Breast epithelium (tissue), 4 donors: ENCODE data around the gene RERE. TPM values are rescaled to one million over a fixed set of nuclear protein-coding genes. Genes with fewer than 3 reads are reported as not detected.

Experiments used
- DNase-seq, 2 donors: peaks; one replicate each; pipeline ENCODE4 v3.0.0-alpha.2; 2019; ENCODE audit warnings: low spot score in 2 of 2
- H3K27ac ChIP-seq, 2 donors: fragments of 200-600 bp; sonication (generic) in 1 of 2; one replicate each; pipeline ENCODE4 v1.5.1; 2016 to 2019; ENCODE audit warnings: mild to moderate bottlenecking in 1 of 2
- H3K27me3 ChIP-seq, 2 donors: fragments of 200-600 bp; sonication (generic) in 1 of 2; one replicate each; pipeline versions ENCODE4 v1.5.1 to v1.6.0; 2017 to 2019; ENCODE audit warnings: control low read depth in 1 of 2, mild to moderate bottlenecking in 1 of 2
- H3K36me3 ChIP-seq: fragments of 200-600 bp; one replicate; pipeline ENCODE4 v1.5.1; 2019
- H3K4me1 ChIP-seq, 2 donors: fragments of 200-600 bp; sonication (generic); one replicate each; pipeline ENCODE4 v1.5.1; 2016 to 2019; ENCODE audit warnings: control low read depth in 1 of 2
- H3K4me3 ChIP-seq, 3 donors: fragments of 200-600 bp; sonication (generic); 1 replicate in 2 of 3; 2 replicates in 1 of 3; pipeline ENCODE4 v1.5.1; 2016 to 2019; ENCODE audit warnings: mild to moderate bottlenecking in 3 of 3, moderate library complexity in 2 of 3
- H3K9me3 ChIP-seq, 2 donors: fragments of 200-600 bp; sonication (generic) in 1 of 2; one replicate each; pipeline ENCODE4 v1.5.1; 2016 to 2019; ENCODE audit warnings: control low read depth in 1 of 2
- POLR2A ChIP-seq: fragments of 450-650 bp; IDR thresholded peaks from one replicate; pipeline ENCODE4 v1.6.1; 2016; ENCODE audit warnings: antibody characterized with exemption, mild to moderate bottlenecking, moderate library complexity
- POLR2AphosphoS5 ChIP-seq, 3 donors: sonication (generic); formaldehyde crosslinking; IDR thresholded peaks; one replicate each; pipeline ENCODE4 v1.6.1; 2017; ENCODE audit warnings: antibody characterized with exemption in 3 of 3
- intact Hi-C: fragments of 100-400 bp; cut with DNase I; formaldehyde crosslinking; loops from one replicate; pipeline ENCODE4 v1.15.1; 2023; ENCODE audit warnings: low total_unique reads
- total RNA-seq, 3 donors: library from RNA; depleted of rRNA; stranded (reverse); fragments of >200 nt; gene quantifications; one replicate each; pipeline ENCODE4 v1.1.0, GENCODE V29; 2016
- TF ChIP-seq, protein P1 (sequence below), 3 donors: fragments of 450-650 bp; IDR thresholded peaks; one replicate each; pipeline ENCODE4 v1.5.1; 2016 to 2017; ENCODE audit warnings: antibody characterized with exemption in 3 of 3, mild to moderate bottlenecking in 3 of 3, moderate library complexity in 3 of 3

The RERE gene
- total RNA-seq, 3 donors from 2014 or later = 65.8 to 166 (median 123) TPM

DNA sequence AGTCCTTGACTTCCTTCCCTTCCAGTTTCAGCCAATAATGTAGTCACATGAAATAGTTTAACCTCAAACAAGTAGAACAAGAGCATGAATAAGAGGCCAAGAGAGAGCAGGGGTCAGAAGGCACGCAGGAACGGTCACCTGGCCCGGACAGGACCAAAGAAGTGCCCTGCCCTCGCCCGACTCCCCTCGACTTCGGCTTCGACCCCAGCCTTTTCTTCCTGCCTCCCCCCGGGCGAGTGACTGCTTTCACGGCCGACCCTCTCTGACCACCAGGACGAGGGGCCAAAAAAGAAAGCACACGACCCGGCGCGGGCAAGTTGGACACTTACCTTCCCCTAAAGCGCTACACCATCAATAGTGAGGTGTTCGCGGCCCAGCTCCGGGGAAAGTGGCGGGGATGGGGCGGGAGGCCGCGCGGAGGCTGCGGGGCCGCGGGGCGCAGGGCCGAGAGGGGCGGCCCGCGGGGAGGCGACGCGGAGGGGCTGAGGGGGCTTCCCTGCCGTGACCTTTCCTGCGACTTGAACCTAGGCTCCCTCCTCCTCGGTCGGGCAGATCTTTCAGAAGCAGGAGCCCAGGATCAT lies 519 bp downstream of the RERE start:
- TF ChIP-seq POLR2AphosphoS5 (IDR thresholded peaks at IDR 0.05) (no peak), POLR2A (no peak)
- TF ChIP-seq, protein P1, sequence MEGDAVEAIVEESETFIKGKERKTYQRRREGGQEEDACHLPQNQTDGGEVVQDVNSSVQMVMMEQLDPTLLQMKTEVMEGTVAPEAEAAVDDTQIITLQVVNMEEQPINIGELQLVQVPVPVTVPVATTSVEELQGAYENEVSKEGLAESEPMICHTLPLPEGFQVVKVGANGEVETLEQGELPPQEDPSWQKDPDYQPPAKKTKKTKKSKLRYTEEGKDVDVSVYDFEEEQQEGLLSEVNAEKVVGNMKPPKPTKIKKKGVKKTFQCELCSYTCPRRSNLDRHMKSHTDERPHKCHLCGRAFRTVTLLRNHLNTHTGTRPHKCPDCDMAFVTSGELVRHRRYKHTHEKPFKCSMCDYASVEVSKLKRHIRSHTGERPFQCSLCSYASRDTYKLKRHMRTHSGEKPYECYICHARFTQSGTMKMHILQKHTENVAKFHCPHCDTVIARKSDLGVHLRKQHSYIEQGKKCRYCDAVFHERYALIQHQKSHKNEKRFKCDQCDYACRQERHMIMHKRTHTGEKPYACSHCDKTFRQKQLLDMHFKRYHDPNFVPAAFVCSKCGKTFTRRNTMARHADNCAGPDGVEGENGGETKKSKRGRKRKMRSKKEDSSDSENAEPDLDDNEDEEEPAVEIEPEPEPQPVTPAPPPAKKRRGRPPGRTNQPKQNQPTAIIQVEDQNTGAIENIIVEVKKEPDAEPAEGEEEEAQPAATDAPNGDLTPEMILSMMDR (IDR thresholded peaks at IDR 0.05) = no peak
- intact Hi-C loops = no loop called here
- Histone ChIP-seq H3K27me3 (no peaks in the 10 kb centered on the region), H3K4me1 (peaks cover 0 to 10% of the 10 kb centered on the region in 2 donors), H3K27ac (peak overlapping the region; percentile 98), H3K4me3 (peak overlapping the region; percentile 70 to 90 (median 83)), H3K9me3 (no peaks in the 10 kb centered on the region), H3K36me3 (no peaks in the 10 kb centered on the region)
- DNase-seq = peak in 1 of 2 donors; percentile 30

DNA sequence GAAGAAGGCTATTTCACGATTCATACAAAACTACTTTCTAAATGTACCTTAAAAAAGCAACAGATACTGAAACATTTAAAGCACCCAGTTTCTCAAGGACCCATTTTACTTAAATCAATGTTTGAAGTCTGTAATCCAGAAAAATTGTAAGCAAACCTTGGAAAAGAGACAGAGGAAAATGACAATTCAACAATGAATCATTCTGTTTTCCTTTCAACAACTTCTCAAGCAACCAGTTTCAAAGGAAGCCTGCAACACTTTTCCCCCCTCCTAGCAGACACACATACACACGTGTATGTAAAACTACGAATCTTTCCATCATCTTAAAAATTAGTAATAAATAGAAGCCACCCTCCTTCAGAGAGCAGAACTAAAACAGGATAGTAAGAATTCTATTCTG lies 1.2 kb downstream of the RERE start:
- intact Hi-C loops = no loop called here
- Histone ChIP-seq H3K9me3 (no peaks in the 10 kb centered on the region), H3K4me1 (peaks cover 0 to 10% of the 10 kb centered on the region in 2 donors), H3K36me3 (no peaks in the 10 kb centered on the region), H3K27me3 (no peaks in the 10 kb centered on the region), H3K27ac (peak overlapping the region; percentile 98), H3K4me3 (peak overlapping the region in 2 of 3 donors; percentile 83 to 90)
- DNase-seq = no peak
- no peak for TF ChIP-seq POLR2A

DNA sequence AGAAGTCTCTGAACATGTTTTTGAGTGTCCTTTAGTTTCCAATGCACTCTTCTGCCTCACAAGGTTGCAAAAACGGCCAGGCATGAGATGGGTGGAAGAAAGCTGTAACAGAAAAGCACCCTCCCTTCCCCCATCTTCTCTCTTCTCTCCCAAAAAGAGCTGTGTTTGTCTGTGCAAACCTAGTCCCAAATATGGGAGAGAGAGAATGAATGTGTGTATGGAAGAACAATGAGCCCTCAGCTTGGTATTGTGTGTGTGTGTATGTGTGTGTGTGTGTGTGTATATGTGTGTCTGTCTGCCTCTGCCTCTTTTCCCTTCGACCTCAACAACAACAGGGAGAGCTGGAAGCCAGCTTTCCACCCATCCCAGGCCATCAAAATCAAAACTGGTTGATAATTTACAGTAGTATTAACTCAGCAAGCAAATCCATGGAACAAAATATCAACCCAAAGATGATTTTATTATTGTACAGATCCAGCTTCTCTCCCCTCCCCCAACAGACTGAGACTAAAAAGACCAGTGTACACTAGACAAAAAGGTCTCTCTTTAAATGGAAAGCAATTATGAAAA lies 1.8 kb downstream of the RERE start:
- Histone ChIP-seq H3K4me3 (peak overlapping the region in 2 of 3 donors; percentile 83 to 90), H3K4me1 (peaks cover 0 to 10% of the 10 kb centered on the region in 2 donors), H3K27me3 (no peaks in the 10 kb centered on the region), H3K36me3 (no peaks in the 10 kb centered on the region), H3K9me3 (no peaks in the 10 kb centered on the region), H3K27ac (peak overlapping the region; percentile 98)
- no peak for DNase-seq
- intact Hi-C loops = no loop called here
- TF ChIP-seq POLR2A (no peak), POLR2AphosphoS5 (IDR thresholded peaks at IDR 0.05) (no peak)
- TF ChIP-seq, protein P1 (IDR thresholded peaks at IDR 0.05) = no peak

DNA sequence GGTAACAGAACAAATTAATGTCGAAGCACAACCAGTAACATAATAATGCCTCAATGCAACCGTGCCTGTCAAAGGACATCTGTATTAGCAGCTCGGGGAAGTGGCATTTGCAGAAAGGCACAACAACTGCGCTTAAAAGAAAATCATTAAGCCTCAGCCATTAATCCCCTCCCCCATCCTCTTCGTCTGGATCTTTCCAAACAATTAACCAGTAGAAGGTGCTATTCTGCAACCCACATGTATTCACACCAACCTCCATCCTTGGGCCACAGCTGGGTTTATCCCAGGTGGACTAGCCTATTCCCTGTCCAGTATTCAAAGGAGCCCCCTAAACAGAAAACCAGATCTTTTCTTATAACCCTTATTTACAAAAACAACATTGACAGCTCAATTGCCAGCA lies 2.6 kb downstream of the RERE start:
- TF ChIP-seq, protein P1 (IDR thresholded peaks at IDR 0.05) = no peak
- TF ChIP-seq POLR2A (no peak), POLR2AphosphoS5 (IDR thresholded peaks at IDR 0.05) (no peak)
- H3K36me3 ChIP-seq = no peaks in the 10 kb centered on the region
- H3K27me3 ChIP-seq = no peaks in the 10 kb centered on the region
- intact Hi-C loops = no loop called here
- H3K9me3 ChIP-seq = no peaks in the 10 kb centered on the region
- H3K27ac ChIP-seq = peak overlapping the region in 1 of 2 donors; percentile 98
- H3K4me1 ChIP-seq = peaks cover 0 to 10% of the 10 kb centered on the region in 2 donors
- DNase-seq = no peak
- peak overlapping the region in 1 of 3 donors; percentile 1 for H3K4me3 ChIP-seq

DNA sequence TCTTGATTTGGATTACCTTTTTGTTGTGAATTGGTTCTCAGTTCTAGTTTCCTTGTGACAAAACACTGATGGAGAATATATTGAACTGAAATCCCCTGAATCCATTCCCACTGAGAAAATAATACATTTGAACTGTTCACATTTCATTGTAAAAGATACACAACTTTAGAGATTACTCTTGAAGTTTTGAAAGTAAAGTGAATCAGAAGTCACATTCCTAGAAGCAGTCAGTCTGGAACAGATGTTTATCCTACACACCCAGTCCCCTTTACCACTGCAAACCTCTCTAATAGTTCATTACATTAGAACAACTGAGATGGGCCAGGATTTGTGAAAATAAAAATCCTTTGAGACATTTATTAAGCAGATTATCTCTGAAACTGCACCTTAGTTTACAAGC lies 3.4 kb downstream of the RERE start:
- Histone ChIP-seq H3K4me1 (peaks cover 0 to 10% of the 10 kb centered on the region in 2 donors), H3K4me3 (no peak overlapping the region), H3K9me3 (no peaks in the 10 kb centered on the region), H3K36me3 (no peaks in the 10 kb centered on the region), H3K27ac (no peak overlapping the region), H3K27me3 (no peaks in the 10 kb centered on the region)
- intact Hi-C loops = no loop called here
- TF ChIP-seq POLR2A = no peak
- no peak for DNase-seq

DNA sequence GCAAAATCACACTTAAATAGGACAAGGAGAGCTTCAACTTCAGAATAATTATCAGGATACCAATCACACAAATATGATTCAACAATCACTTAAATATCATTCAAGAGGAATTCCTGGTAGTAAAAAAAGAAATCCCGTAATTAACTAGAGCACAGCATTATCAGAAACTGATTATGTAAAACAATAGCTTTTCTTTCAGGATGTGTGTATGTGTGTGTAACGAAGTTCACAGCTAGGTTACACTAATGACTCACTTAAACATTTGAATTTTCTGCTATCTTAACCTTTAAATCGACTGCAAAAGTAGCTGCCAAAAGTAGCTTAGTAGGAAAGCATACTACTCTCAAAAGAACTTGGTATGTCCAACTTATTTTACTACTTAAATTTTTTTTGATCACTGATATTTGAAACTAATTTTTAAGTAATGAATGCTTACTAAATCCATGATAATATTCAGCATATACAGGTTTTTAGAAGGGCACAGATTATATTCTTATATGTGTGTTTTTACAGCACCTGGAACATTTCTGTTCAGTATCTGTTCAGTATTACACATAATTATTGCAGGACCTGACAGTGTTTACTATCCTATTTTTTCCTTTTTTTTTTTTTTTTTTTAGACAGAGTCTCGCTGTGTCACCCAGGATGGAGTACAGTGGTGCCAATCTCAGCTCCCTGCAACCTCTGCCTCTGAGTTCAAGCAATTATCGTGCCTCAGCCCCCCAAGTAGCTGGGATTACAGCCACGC lies 4.2 kb downstream of the RERE start:
- Histone ChIP-seq H3K27ac (peak overlapping the region in 1 of 2 donors; percentile 8), H3K36me3 (no peaks in the 10 kb centered on the region), H3K4me1 (peaks cover 0 to 10% of the 10 kb centered on the region in 2 donors), H3K9me3 (no peaks in the 10 kb centered on the region), H3K4me3 (no peak overlapping the region), H3K27me3 (no peaks in the 10 kb centered on the region)
- TF ChIP-seq POLR2A = no peak
- TF ChIP-seq POLR2AphosphoS5 (IDR thresholded peaks at IDR 0.05) = no peak
- TF ChIP-seq, protein P1 (IDR thresholded peaks at IDR 0.05) = no peak
- intact Hi-C loops = no loop called here
- no peak for DNase-seq
